Epithelial cell of umbilical artery (primary cell): ENCODE results near the gene ZCCHC9. TPM values are rescaled to one million over a fixed set of nuclear protein-coding genes. Genes with fewer than 3 reads are reported as not detected.

ENCODE experiments used
- total RNA-seq: library from RNA; depleted of rRNA; stranded (reverse); fragments of >200 nt; gene quantifications from 2 replicates; pipeline ENCODE4 v1.2.3, GENCODE V29; 2014

Gene ZCCHC9, protein sequence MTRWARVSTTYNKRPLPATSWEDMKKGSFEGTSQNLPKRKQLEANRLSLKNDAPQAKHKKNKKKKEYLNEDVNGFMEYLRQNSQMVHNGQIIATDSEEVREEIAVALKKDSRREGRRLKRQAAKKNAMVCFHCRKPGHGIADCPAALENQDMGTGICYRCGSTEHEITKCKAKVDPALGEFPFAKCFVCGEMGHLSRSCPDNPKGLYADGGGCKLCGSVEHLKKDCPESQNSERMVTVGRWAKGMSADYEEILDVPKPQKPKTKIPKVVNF
- total RNA-seq, result 26.0 and 28.1 TPM in 2 replicates

DNA sequence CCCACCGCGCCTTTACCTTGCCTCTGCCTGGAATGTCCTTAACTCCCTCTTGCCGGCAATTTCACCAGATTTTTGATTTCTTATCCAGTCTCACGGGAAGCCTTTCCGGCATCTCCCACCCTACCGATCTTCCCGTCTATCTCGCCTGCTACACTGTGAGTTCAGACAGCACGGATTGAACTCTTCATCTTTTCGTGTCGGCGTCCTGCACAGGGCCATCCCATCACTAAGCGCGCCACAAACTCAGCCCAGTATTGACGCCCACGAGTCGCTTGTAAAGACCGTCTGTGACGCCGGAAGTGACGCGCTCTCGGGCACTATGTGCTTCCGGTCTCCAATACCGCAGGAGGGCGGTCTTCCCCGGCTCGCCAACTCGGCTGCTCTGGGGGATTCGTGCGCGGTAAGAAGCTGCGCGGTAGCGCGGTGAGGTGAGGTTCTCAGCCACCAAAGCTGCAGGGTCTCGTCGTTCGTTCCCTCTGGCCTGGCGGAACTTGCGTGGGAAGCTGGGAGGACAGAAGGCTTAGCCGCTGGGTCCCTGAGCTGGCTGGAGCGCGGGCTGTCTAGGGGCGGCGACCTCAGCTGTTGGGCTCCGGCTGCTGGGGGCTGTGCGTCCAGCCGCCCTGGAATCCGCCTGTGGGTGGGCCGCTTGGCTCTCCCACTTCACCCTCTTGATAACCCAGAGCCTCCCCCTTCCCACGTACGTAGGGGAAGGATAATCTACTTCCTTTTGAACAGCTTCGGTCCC, at the start of gene ZCCHC9:
Gene ZCCHC9, plus strand, starts transcription at position 317 of the 745 bp plus-strand sequence. CDS start 3,171 bp downstream, outside the sequence.

Other genes with a start within 250 kb of the ZCCHC9 start
- under 0.01 TPM in 1 of 2 replicates, not detected in the other for gene CKMT2, start 68.3 kb upstream of the ZCCHC9 start, total RNA-seq
- gene ACOT12, start 92.5 kb downstream of the ZCCHC9 start, total RNA-seq, result not detected in 2 replicates